ENCODE results near the gene PRKD2. TPM values are rescaled to one million over a fixed set of nuclear protein-coding genes. Genes with fewer than 3 reads are reported as not detected.
A peak's percentile ranks its signal among the peaks of the same experiment; 100 is the strongest.

The PRKD2 gene
- total and polyA plus RNA-seq, 2 of the 8 experiments (the other 6 are each of a cell fraction or from before 2014, with no cell fraction given): 24.4 to 63.8 TPM

DNA sequence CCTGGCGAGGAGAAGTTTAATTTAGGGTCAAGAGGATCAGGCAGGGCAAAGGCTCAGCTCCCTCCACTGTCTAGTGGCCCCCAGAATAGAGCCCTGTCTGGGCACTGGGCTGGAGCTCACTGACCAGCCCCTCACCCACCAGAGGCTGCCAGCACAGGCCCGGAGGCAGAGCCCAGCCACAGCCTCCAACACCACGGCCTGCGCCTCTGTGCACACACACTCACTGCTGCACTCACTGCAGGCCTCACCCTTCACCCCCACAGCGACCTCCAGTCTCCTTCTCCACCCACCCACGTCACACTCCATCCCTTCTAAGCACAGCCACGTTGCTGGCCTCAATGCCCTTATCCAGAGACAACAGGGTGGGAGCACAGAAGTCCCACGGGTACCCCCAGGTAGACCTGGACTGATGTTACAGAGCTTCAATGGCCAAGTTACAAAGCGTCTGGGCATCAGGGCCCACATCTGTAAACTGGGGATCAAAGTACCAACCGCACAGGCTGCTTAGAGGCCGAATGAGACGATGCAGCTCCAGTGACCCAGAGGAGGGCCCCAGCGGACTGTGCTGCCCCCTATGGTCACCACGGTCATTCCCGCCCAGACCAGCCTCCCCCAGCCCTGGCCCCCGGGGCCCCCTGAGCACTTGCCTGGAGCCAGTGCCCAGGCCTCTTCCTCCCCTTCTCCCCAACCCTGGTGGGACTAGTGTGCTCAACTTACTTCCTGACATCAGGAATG, 4.5 kb upstream of the PRKD2 start:
- POLR2A ChIA-PET (ENCODE audit: partially characterized antibody): interaction anchor here (1.3 to 1.9 kb wide), 3 partner anchors 11 to 24 kb away, joined by 3 to 4 read pairs (median 3); partner anchors contain the start of gene FKRP
- Histone ChIP-seq H2BK15ac (ENCODE audit: low read length) (no peak overlapping the region), H3K9ac (replicated peaks in 1 of 4; ENCODE audit: extremely low read depth in 1 of 4, low read depth in 3 of 4, low read length in 3 of 4) (no peak overlapping the region), H3K23me2 (ENCODE audit: low read depth, low read length) (peaks cover 4% of the 10 kb centered on the region; the same call in 1 of the 2 replicates), H3K4me3 (ENCODE audit: extremely low read depth in 1 of 4, insufficient read depth in 2 of 4, low read depth in 3 of 4, low read length in 4 of 4) (no peak overlapping the region), H2AK5ac (ENCODE audit: low read depth, low read length) (no peak overlapping the region), H3K18ac (ENCODE audit: extremely low read depth, low read length) (no peak overlapping the region), H3K4me1 (replicated peaks in 1 of 4; ENCODE audit: control insufficient read depth in 3 of 4, insufficient read depth in 4 of 4, low read length in 3 of 4) (peaks cover 0 to 9% (median 2%) of the 10 kb centered on the region in 4 experiments; a peak in 6 of 7 replicates), H3K9me3 (ENCODE audit: insufficient read depth in 2 of 2, low read depth in 1 of 2, low read length in 1 of 2) (no peaks in the 10 kb centered on the region), H3K4me2 (ENCODE audit: insufficient read depth in 1 of 2, low read depth in 2 of 2, low read length in 2 of 2) (no peak overlapping the region), H3K79me2 (ENCODE audit: control insufficient read depth in 1 of 2, insufficient read depth in 2 of 2, low read length in 2 of 2) (peaks cover 0 to under 1% of the 10 kb centered on the region in 2 experiments; a peak in 1 of 4 replicates), H4K20me1 (replicated peaks in 1 of 2; ENCODE audit: control insufficient read depth in 1 of 2, insufficient read depth in 2 of 2, low read length in 2 of 2) (peaks cover 7 to 28% of the 10 kb centered on the region in 2 experiments), H3K4ac (replicated peaks; ENCODE audit: insufficient read length, low read depth, low read length) (no peak overlapping the region), H4K5ac (ENCODE audit: insufficient read length, low read depth, low read length) (no peak overlapping the region), H2BK12ac (ENCODE audit: low read depth, low read length) (no peak overlapping the region), H2BK5ac (ENCODE audit: low read depth, low read length) (peak overlapping the region; percentile 63; the same call in 1 of the 2 replicates), H3K23ac (ENCODE audit: insufficient read length) (no peak overlapping the region), H3K36me3 (ENCODE audit: control insufficient read depth in 2 of 4, insufficient read depth in 4 of 4, low read length in 3 of 4) (peaks cover 14 to 57% (median 45%) of the 10 kb centered on the region in 4 experiments; a peak in 7 of 8 replicates), H3K79me1 (ENCODE audit: low read depth, low read length) (peaks cover 5% of the 10 kb centered on the region; the same call in 1 of the 2 replicates), H3K27me3 (replicated peaks in 1 of 4; ENCODE audit: control insufficient read depth in 3 of 4, extremely low read depth in 1 of 4, insufficient read depth in 3 of 4, low read length in 3 of 4) (no peaks in the 10 kb centered on the region), H3K56ac (replicated peaks; ENCODE audit: insufficient read length, low read depth, low read length) (no peak overlapping the region), H4K8ac (ENCODE audit: extremely low read depth, insufficient read depth, low read length) (no peak overlapping the region; the same call in 1 of the 2 replicates), H4K91ac (replicated peaks; ENCODE audit: insufficient read length, low read length) (no peak overlapping the region), H2AFZ (ENCODE audit: low read length) (no peak overlapping the region), H2BK20ac (ENCODE audit: low read length) (no peak overlapping the region), H3K27ac (ENCODE audit: low read depth, low read length) (no peak overlapping the region; the same call in 1 of the 2 replicates), H2BK120ac (replicated peaks; ENCODE audit: low read depth, low read length) (no peak overlapping the region), H3K14ac (ENCODE audit: insufficient read length) (no peak overlapping the region)
- FAIRE-seq: no peak
- WGBS, 2 experiments (ENCODE audit: extremely low coverage in 1 of 2, insufficient coverage in 1 of 2, insufficient read length in 1 of 2, insufficient replicate concordance in 2 of 2, low coverage in 1 of 2, low lambda C conversion rate in 2 of 2, missing lambda C conversion rate in 1 of 2): 87% methylated on average over 10 of the region's 16 CpGs; no CpG with 5 or more reads in 1 of the 2 experiments
- CTCF ChIA-PET (ENCODE audit: partially characterized antibody): interaction anchor here (0.6 to 15.8 kb wide), 18 partner anchors 9 to 1015 kb away, joined by 3 to 188 read pairs (median 4); no protein-coding TSS in a partner anchor
- DNase-seq (ENCODE audit: low read depth in 1 of 2, low spot score in 2 of 2): peak in 1 of 2 experiments; percentile 67
- TF ChIP-seq RAD21 (IDR thresholded peaks at IDR 0.05 in 1 of 2, conservative IDR thresholded peaks at IDR 0.05 in 1 of 2; ENCODE audit: low read depth in 2 of 2, low read length in 2 of 2): peak; percentile 42 to 51; a peak in 3 of 4 replicates
- TF ChIP-seq, protein P1, sequence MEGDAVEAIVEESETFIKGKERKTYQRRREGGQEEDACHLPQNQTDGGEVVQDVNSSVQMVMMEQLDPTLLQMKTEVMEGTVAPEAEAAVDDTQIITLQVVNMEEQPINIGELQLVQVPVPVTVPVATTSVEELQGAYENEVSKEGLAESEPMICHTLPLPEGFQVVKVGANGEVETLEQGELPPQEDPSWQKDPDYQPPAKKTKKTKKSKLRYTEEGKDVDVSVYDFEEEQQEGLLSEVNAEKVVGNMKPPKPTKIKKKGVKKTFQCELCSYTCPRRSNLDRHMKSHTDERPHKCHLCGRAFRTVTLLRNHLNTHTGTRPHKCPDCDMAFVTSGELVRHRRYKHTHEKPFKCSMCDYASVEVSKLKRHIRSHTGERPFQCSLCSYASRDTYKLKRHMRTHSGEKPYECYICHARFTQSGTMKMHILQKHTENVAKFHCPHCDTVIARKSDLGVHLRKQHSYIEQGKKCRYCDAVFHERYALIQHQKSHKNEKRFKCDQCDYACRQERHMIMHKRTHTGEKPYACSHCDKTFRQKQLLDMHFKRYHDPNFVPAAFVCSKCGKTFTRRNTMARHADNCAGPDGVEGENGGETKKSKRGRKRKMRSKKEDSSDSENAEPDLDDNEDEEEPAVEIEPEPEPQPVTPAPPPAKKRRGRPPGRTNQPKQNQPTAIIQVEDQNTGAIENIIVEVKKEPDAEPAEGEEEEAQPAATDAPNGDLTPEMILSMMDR (IDR thresholded peaks at IDR 0.05; ENCODE audit: control extremely low read depth in 1 of 3, insufficient read depth in 1 of 3, low read depth in 1 of 3, low read length in 3 of 3): peak; percentile 61 to 71 (median 61)
- TF ChIP-seq SP4 (IDR thresholded peaks at IDR 0.05; ENCODE audit: low read length): no peak

Data from H1 (cell line).